ENCODE measurements around the gene ZSCAN5A. TPM values are rescaled to one million over a fixed set of nuclear protein-coding genes. Genes with fewer than 3 reads are reported as not detected.

ZSCAN5A gene
- total and polyA plus RNA-seq, 9 of the 15 experiments (the other 6 are each of a cell fraction or from before 2014, with no cell fraction given) = 5.8 to 15.3 (median 11.8) TPM

GRCh38 chr19:56301155-56301554, 13.5 kb downstream of the ZSCAN5A start:
- peak in 1 of 3 experiments; percentile 19; a peak in 1 of 6 replicates for TF ChIP-seq CTCF (IDR thresholded peaks at IDR 0.05 in 2 of 3, conservative IDR thresholded peaks at IDR 0.05 in 1 of 3; ENCODE audit: insufficient read depth in 2 of 3, low read depth in 1 of 3, low read length in 3 of 3)
- TF ChIP-seq TCF15 (CRISPR knock-in tag; IDR thresholded peaks at IDR 0.05) = no peak
- H3K4me2 ChIP-seq (ENCODE audit: insufficient read depth, low read length) = no peak overlapping the region
- in situ Hi-C loops (cut with MboI) (loop anchor here (25.0 kb wide), 1 partner anchor 664 kb away; the partner anchor contains the start of genes CCDC106, ZNF580 and ZNF581), intact Hi-C loops (cut with micrococcal nuclease) (no loop called here)
- FAIRE-seq (peak; percentile 6), DNase-seq (ENCODE audit: extremely low read depth in 1 of 4, low spot score in 3 of 4) (no peak), ATAC-seq (no peak)
- no peak overlapping the region for H2AFZ ChIP-seq (ENCODE audit: low read depth, low read length)
- BruUV-seq (replicated peaks) = no TSS peak
- H3K79me2 ChIP-seq (ENCODE audit: control insufficient read depth, insufficient read depth, low read length) = no peaks in the 10 kb centered on the region; the same call in 2 of the 3 replicates
- POLR2A ChIA-PET = interaction anchor here (0.7 to 1.2 kb wide), 2 partner anchors 19 to 840 kb away, joined by 3 to 4 read pairs; partner anchors contain the start of gene ISOC2
- no peak overlapping the region for H3K27ac ChIP-seq (ENCODE audit: extremely low read depth, low read depth, low read length)
- CTCF ChIA-PET (ENCODE audit: low intra/inter-chr PET ratio) = interaction anchor here (0.5 kb wide), 1 partner anchor 11 kb away, joined by 3 read pairs; no protein-coding TSS in a partner anchor
- H3K4me3 ChIP-seq = no peak overlapping the region
- H4K20me1 ChIP-seq (replicated peaks; ENCODE audit: control insufficient read depth, insufficient read depth, low read length) = no peaks in the 10 kb centered on the region
- H3K9ac ChIP-seq (ENCODE audit: insufficient read depth in 1 of 2, low read depth in 2 of 2, low read length in 2 of 2) = no peak overlapping the region
- peaks cover 4 to 19% of the 10 kb centered on the region in 2 experiments; a peak in 4 of 5 replicates for H3K4me1 ChIP-seq (replicated peaks in 1 of 2; ENCODE audit: control insufficient read depth in 2 of 2, insufficient read depth in 2 of 2, low read length in 2 of 2)
- H3K9me1 ChIP-seq (ENCODE audit: control insufficient read depth, insufficient read depth, low read length) = peaks cover 2% of the 10 kb centered on the region
- H3K9me3 ChIP-seq (replicated peaks; ENCODE audit: control insufficient read depth, insufficient read depth, low read depth, low read length) = no peaks in the 10 kb centered on the region
- 73% methylated on average over 4 of the region's 5 CpGs for WGBS (ENCODE audit: insufficient coverage, low coverage, missing lambda C conversion rate)
- no peaks in the 10 kb centered on the region for H3K27me3 ChIP-seq (ENCODE audit: control insufficient read depth in 2 of 2, insufficient read depth in 2 of 2, low read length in 2 of 2)
- peaks cover 27% of the 10 kb centered on the region; the same call in 2 of the 3 replicates for H3K36me3 ChIP-seq (ENCODE audit: control insufficient read depth, insufficient read depth, low read length)

Data from K562 (cell line).